H9 (cell line): ENCODE measurements around the gene PRR14. TPM values are rescaled to one million over a fixed set of nuclear protein-coding genes. Genes with fewer than 3 reads are reported as not detected.

Experiments
- DNase-seq: peaks from one replicate; pipeline ENCODE4 v3.0.0-alpha.2; 2017
- H2AFZ ChIP-seq: one replicate; pipeline ENCODE4 v1.6.1; 2013; ENCODE audit warnings: mild to moderate bottlenecking, low read length, control low read depth, moderate library complexity
- H2AK5ac ChIP-seq: 2 replicates; pipeline ENCODE4 v1.6.1; 2013; ENCODE audit warnings: low read length, control low read depth, mixed read lengths; ENCODE audit not compliant: insufficient read length
- H2BK120ac ChIP-seq: one replicate; pipeline ENCODE4 v1.6.1; 2013; ENCODE audit warnings: low read depth, mild to moderate bottlenecking, low read length, control low read depth, inconsistent platforms; ENCODE audit not compliant: poor library complexity, severe bottlenecking
- H2BK12ac ChIP-seq: 2 replicates; pipeline ENCODE4 v1.6.1; 2013; ENCODE audit warnings: low read length, control low read depth, mixed read lengths, low read depth; ENCODE audit not compliant: insufficient read length
- H2BK15ac ChIP-seq: 2 replicates; pipeline ENCODE4 v1.6.1; 2013; ENCODE audit warnings: low read depth, low read length, control low read depth
- H2BK20ac ChIP-seq: one replicate; pipeline ENCODE4 v1.6.1; 2013; ENCODE audit warnings: low read depth, mild to moderate bottlenecking, low read length, control low read depth, inconsistent platforms; ENCODE audit not compliant: poor library complexity, severe bottlenecking
- H2BK5ac ChIP-seq: 2 replicates; pipeline ENCODE4 v1.6.1; 2013; ENCODE audit warnings: low read length, control low read depth, mixed read lengths; ENCODE audit not compliant: insufficient read length
- H3K14ac ChIP-seq: 2 replicates; pipeline ENCODE4 v1.6.1; 2013; ENCODE audit warnings: low read length, control low read depth; ENCODE audit not compliant: insufficient read depth
- H3K18ac ChIP-seq: 2 replicates; pipeline ENCODE4 v1.6.1; 2013; ENCODE audit warnings: low read depth, mild to moderate bottlenecking, mixed read lengths, low read length, control low read depth; ENCODE audit not compliant: insufficient read length
- H3K23ac ChIP-seq: 2 replicates; pipeline ENCODE4 v1.6.1; 2013; ENCODE audit warnings: low read length, control low read depth, mixed read lengths, low read depth; ENCODE audit not compliant: insufficient read length
- H3K23me2 ChIP-seq: 2 replicates; pipeline ENCODE4 v1.6.1; 2013; ENCODE audit warnings: low read depth, mild to moderate bottlenecking, mixed read lengths, low read length, control low read depth; ENCODE audit not compliant: insufficient read length, poor library complexity, severe bottlenecking
- H3K27ac ChIP-seq: 2 replicates; pipeline ENCODE4 v1.5.1; 2013; ENCODE audit warnings: low read length, control low read depth, mixed read lengths, low read depth; ENCODE audit not compliant: insufficient read length
- H3K27me3 ChIP-seq: 2 replicates; pipeline ENCODE4 v1.6.1; 2013; ENCODE audit warnings: low read length, control low read depth, inconsistent platforms; ENCODE audit not compliant: insufficient read depth
- H3K4ac ChIP-seq: 2 replicates; pipeline ENCODE4 v1.6.1; 2013; ENCODE audit warnings: low read depth, mild to moderate bottlenecking, control low read depth, inconsistent platforms, low read length, moderate library complexity
- H3K4me1 ChIP-seq: 2 replicates; pipeline ENCODE4 v1.6.1; 2013; ENCODE audit warnings: low read length, control low read depth, inconsistent platforms; ENCODE audit not compliant: insufficient read depth
- H3K4me2 ChIP-seq: 2 replicates; pipeline ENCODE4 v1.6.1; 2013; ENCODE audit warnings: low read length, control low read depth, mixed read lengths; ENCODE audit not compliant: insufficient read length, insufficient read depth
- H3K56ac ChIP-seq: 2 replicates; pipeline ENCODE4 v1.6.1; 2013; ENCODE audit warnings: low read depth, mild to moderate bottlenecking, mixed read lengths, low read length, control low read depth; ENCODE audit not compliant: insufficient read length
- H3K79me1 ChIP-seq: 2 replicates; pipeline ENCODE4 v1.6.1; 2013; ENCODE audit warnings: low read depth, mild to moderate bottlenecking, moderate library complexity, low read length, control low read depth, inconsistent platforms; ENCODE audit not compliant: insufficient read depth, poor library complexity, severe bottlenecking
- H3K79me2 ChIP-seq: 2 replicates; pipeline ENCODE4 v1.6.1; 2013; ENCODE audit warnings: low read length, control low read depth, inconsistent platforms; ENCODE audit not compliant: insufficient read depth
- H3K9ac ChIP-seq: 2 replicates; pipeline ENCODE4 v1.6.1; 2013; ENCODE audit warnings: low read length, control low read depth, mixed read lengths; ENCODE audit not compliant: insufficient read length; ENCODE audit errors: extremely low read depth
- H3K9me3 ChIP-seq: one replicate; pipeline ENCODE4 v1.6.1; 2013; ENCODE audit warnings: low read depth, low read length, inconsistent platforms; ENCODE audit not compliant: control insufficient read depth
- H3T11ph ChIP-seq: one replicate; pipeline ENCODE4 v1.6.1; 2013; ENCODE audit warnings: mild to moderate bottlenecking, low read length, control low read depth, inconsistent platforms
- H4K20me1 ChIP-seq: one replicate; pipeline ENCODE4 v1.6.1; 2013; ENCODE audit not compliant: control insufficient read depth, insufficient read length, insufficient read depth
- H4K5ac ChIP-seq: 2 replicates; pipeline ENCODE4 v1.6.1; 2013; ENCODE audit warnings: low read depth, mild to moderate bottlenecking, mixed read lengths, low read length, control low read depth; ENCODE audit not compliant: insufficient read length
- H4K8ac ChIP-seq: replicated peaks from 2 replicates; pipeline ENCODE4 v1.6.1; 2013; ENCODE audit warnings: low read length, control low read depth, mixed read lengths, low read depth; ENCODE audit not compliant: insufficient read length
- H4K91ac ChIP-seq: 2 replicates; pipeline ENCODE4 v1.6.1; 2013; ENCODE audit warnings: low read depth, mild to moderate bottlenecking, moderate library complexity, mixed read lengths, low read length, control low read depth; ENCODE audit not compliant: insufficient read length
- H3K27ac Mint-ChIP-seq, 3 experiments: 2 replicates in 2 of 3; 3 replicates in 1 of 3; pipeline ENCODE4 v1.8.0; 2020 to 2021; ENCODE audit warnings: mixed read lengths in 3 of 3, mild to moderate bottlenecking in 1 of 3, moderate library complexity in 1 of 3
- H3K27me3 Mint-ChIP-seq: 2 replicates; pipeline ENCODE4 v1.8.0; 2021; ENCODE audit warnings: low read depth, mild to moderate bottlenecking, moderate library complexity, mixed read lengths
- H3K36me3 Mint-ChIP-seq, 3 experiments: 2 replicates in 2 of 3; 3 replicates in 1 of 3; pipeline ENCODE4 v1.8.0; 2020 to 2021; ENCODE audit warnings: low read depth in 3 of 3, mixed read lengths in 3 of 3; ENCODE audit not compliant: insufficient read depth in 1 of 3
- H3K4me1 Mint-ChIP-seq, 2 experiments: 2 replicates each; pipeline ENCODE4 v1.8.0; 2020; ENCODE audit warnings: mixed read lengths in 2 of 2
- H3K4me3 Mint-ChIP-seq, 2 experiments: 2 replicates in 1 of 2; 3 replicates in 1 of 2; pipeline ENCODE4 v1.8.0; 2020 to 2021; ENCODE audit warnings: mild to moderate bottlenecking in 2 of 2, mixed read lengths in 2 of 2, moderate library complexity in 1 of 2
- H3K9me3 Mint-ChIP-seq, 2 experiments: 2 replicates in 1 of 2; 3 replicates in 1 of 2; pipeline ENCODE4 v1.8.0; 2020; ENCODE audit warnings: mild to moderate bottlenecking in 2 of 2, mixed read lengths in 2 of 2, moderate library complexity in 1 of 2
- WGBS: extraction: QIAGEN DNeasy Blood & Tissue Kit; methylation state at CpG from one replicate; pipeline ENCODE4 v1.1.7; 2013; ENCODE audit warnings: missing lambda C conversion rate, low lambda C conversion rate, mixed read lengths; ENCODE audit not compliant: insufficient read length; ENCODE audit errors: extremely low coverage; 5-methylcytosine and 5-hydroxymethylcytosine counted together
- total RNA-seq: library from RNA; stranded (reverse); gene quantifications from 2 replicates; pipeline ENCODE4 v1.2.1, GENCODE V29; 2021
- TF ChIP-seq, protein P1 (sequence below): fragments of 200-600 bp; sonication (generic); conservative IDR thresholded peaks from 3 replicates; pipeline ENCODE4 v1.8.0; 2021; ENCODE audit warnings: antibody characterized with exemption, mild to moderate bottlenecking

PRR14 gene
- total RNA-seq, 1 experiment from 2014 or later, result 11.6 TPM

GRCh38 chr16:30604316-30604947 is 46.3 kb upstream of the PRR14 start:
- Mint-ChIP-seq H3K36me3 (peaks cover 17 to 51% (median 45%) of the 10 kb centered on the region in 3 experiments), H3K27me3 (no peaks in the 10 kb centered on the region), H3K9me3 (peaks cover 0 to 3% of the 10 kb centered on the region in 2 experiments; a peak in 2 of 5 replicates), H3K27ac (no peak overlapping the region), H3K4me3 (no peak overlapping the region), H3K4me1 (peaks cover 0 to 5% of the 10 kb centered on the region in 2 experiments; a peak in 1 of 4 replicates)
- no peak overlapping the region for H3K56ac ChIP-seq
- H4K20me1 ChIP-seq, result no peaks in the 10 kb centered on the region
- H4K91ac ChIP-seq, result no peak overlapping the region
- H3K18ac ChIP-seq, result no peak overlapping the region
- H3K4me1 ChIP-seq, result no peaks in the 10 kb centered on the region
- peaks cover 2% of the 10 kb centered on the region; the same call in 1 of the 2 replicates for H3K79me2 ChIP-seq
- H3K4me2 ChIP-seq, result no peak overlapping the region
- no peak overlapping the region for H3K14ac ChIP-seq
- H3K27me3 ChIP-seq, result no peaks in the 10 kb centered on the region
- peaks cover 4% of the 10 kb centered on the region for H3K23me2 ChIP-seq
- no peak overlapping the region for H3K4ac ChIP-seq
- WGBS, result no CpG with 5 or more reads among the region's 49 CpGs
- no peak overlapping the region for H3T11ph ChIP-seq
- DNase-seq, result no peak
- no peak overlapping the region for H4K8ac ChIP-seq
- no peak overlapping the region for H2BK20ac ChIP-seq
- H2AK5ac ChIP-seq, result no peak overlapping the region
- TF ChIP-seq, protein P1, sequence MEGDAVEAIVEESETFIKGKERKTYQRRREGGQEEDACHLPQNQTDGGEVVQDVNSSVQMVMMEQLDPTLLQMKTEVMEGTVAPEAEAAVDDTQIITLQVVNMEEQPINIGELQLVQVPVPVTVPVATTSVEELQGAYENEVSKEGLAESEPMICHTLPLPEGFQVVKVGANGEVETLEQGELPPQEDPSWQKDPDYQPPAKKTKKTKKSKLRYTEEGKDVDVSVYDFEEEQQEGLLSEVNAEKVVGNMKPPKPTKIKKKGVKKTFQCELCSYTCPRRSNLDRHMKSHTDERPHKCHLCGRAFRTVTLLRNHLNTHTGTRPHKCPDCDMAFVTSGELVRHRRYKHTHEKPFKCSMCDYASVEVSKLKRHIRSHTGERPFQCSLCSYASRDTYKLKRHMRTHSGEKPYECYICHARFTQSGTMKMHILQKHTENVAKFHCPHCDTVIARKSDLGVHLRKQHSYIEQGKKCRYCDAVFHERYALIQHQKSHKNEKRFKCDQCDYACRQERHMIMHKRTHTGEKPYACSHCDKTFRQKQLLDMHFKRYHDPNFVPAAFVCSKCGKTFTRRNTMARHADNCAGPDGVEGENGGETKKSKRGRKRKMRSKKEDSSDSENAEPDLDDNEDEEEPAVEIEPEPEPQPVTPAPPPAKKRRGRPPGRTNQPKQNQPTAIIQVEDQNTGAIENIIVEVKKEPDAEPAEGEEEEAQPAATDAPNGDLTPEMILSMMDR, result no peak
- H3K79me1 ChIP-seq, result no peaks in the 10 kb centered on the region
- no peak overlapping the region for H2AFZ ChIP-seq
- H2BK5ac ChIP-seq, result no peak overlapping the region
- no peak overlapping the region for H3K23ac ChIP-seq
- no peak overlapping the region for H2BK12ac ChIP-seq
- no peak overlapping the region for H4K5ac ChIP-seq
- H3K9ac ChIP-seq, result no peak overlapping the region
- H2BK15ac ChIP-seq, result no peak overlapping the region
- no peaks in the 10 kb centered on the region for H3K9me3 ChIP-seq
- no peak overlapping the region for H3K27ac ChIP-seq
- H2BK120ac ChIP-seq, result no peak overlapping the region
